Measurements from ENCODE around the gene DSCAM. TPM values are rescaled to one million over a fixed set of nuclear protein-coding genes. Genes with fewer than 3 reads are reported as not detected.

DSCAM gene
- total RNA-seq, 1 donor from 2014 or later = 4.4 TPM

- TF ChIP-seq CTCF (IDR thresholded peaks at IDR 0.05; ENCODE audit: partially characterized antibody, unreplicated experiment) = no peak
- H3K4me1 Mint-ChIP-seq (ENCODE audit: low read depth, unreplicated experiment) = peaks cover 10% of the 10 kb centered on the region
- peaks cover 8% of the 10 kb centered on the region for H3K36me3 Mint-ChIP-seq (ENCODE audit: unreplicated experiment)
- H3K9me3 Mint-ChIP-seq (ENCODE audit: unreplicated experiment) = peaks cover 7% of the 10 kb centered on the region
- no peaks in the 10 kb centered on the region for H3K27me3 Mint-ChIP-seq (ENCODE audit: unreplicated experiment)
- no peak overlapping the region for H3K4me3 Mint-ChIP-seq (ENCODE audit: unreplicated experiment)
- H3K27ac Mint-ChIP-seq (ENCODE audit: unreplicated experiment) = no peak overlapping the region
- DNase-seq = no peak
Measured at GRCh38 chr21:40014394-40014793, 832.6 kb downstream of the DSCAM start.

- Mint-ChIP-seq H3K9me3 (ENCODE audit: unreplicated experiment) (peaks cover 5% of the 10 kb centered on the region), H3K4me1 (ENCODE audit: low read depth, unreplicated experiment) (peaks cover 2% of the 10 kb centered on the region), H3K4me3 (ENCODE audit: unreplicated experiment) (no peak overlapping the region), H3K36me3 (ENCODE audit: unreplicated experiment) (peaks cover 8% of the 10 kb centered on the region), H3K27ac (ENCODE audit: unreplicated experiment) (no peak overlapping the region), H3K27me3 (ENCODE audit: unreplicated experiment) (peaks cover 2% of the 10 kb centered on the region)
- TF ChIP-seq CTCF (IDR thresholded peaks at IDR 0.05; ENCODE audit: partially characterized antibody, unreplicated experiment) = no peak
- DNase-seq = no peak
Measured at GRCh38 chr21:40013001-40013735, 833.8 kb downstream of the DSCAM start.

- no peak overlapping the region for H3K27ac Mint-ChIP-seq (ENCODE audit: unreplicated experiment)
- peaks cover 3% of the 10 kb centered on the region for H3K9me3 Mint-ChIP-seq (ENCODE audit: unreplicated experiment)
- peaks cover 2% of the 10 kb centered on the region for H3K27me3 Mint-ChIP-seq (ENCODE audit: unreplicated experiment)
- no peak overlapping the region for H3K4me3 Mint-ChIP-seq (ENCODE audit: unreplicated experiment)
- H3K4me1 Mint-ChIP-seq (ENCODE audit: low read depth, unreplicated experiment) = no peaks in the 10 kb centered on the region
- no peak for TF ChIP-seq CTCF (IDR thresholded peaks at IDR 0.05; ENCODE audit: partially characterized antibody, unreplicated experiment)
- H3K36me3 Mint-ChIP-seq (ENCODE audit: unreplicated experiment) = peaks cover 8% of the 10 kb centered on the region
- no peak for DNase-seq
Measured at GRCh38 chr21:40011371-40011770, 835.6 kb downstream of the DSCAM start.

- H3K27ac Mint-ChIP-seq (ENCODE audit: unreplicated experiment) = no peak overlapping the region
- H3K4me3 Mint-ChIP-seq (ENCODE audit: unreplicated experiment) = no peak overlapping the region
- H3K36me3 Mint-ChIP-seq (ENCODE audit: unreplicated experiment) = peaks cover 12% of the 10 kb centered on the region
- H3K4me1 Mint-ChIP-seq (ENCODE audit: low read depth, unreplicated experiment) = no peaks in the 10 kb centered on the region
- TF ChIP-seq CTCF (IDR thresholded peaks at IDR 0.05; ENCODE audit: partially characterized antibody, unreplicated experiment) = no peak
- H3K9me3 Mint-ChIP-seq (ENCODE audit: unreplicated experiment) = no peaks in the 10 kb centered on the region
- DNase-seq = no peak
- peaks cover 5% of the 10 kb centered on the region for H3K27me3 Mint-ChIP-seq (ENCODE audit: unreplicated experiment)
Measured at GRCh38 chr21:40002978-40003377, 844.0 kb downstream of the DSCAM start.

GRCh38 chr21:39984286-39984991, 862.5 kb downstream of the DSCAM start:
- H3K27me3 Mint-ChIP-seq (ENCODE audit: unreplicated experiment) = peaks cover 3% of the 10 kb centered on the region
- peaks cover 2% of the 10 kb centered on the region for H3K9me3 Mint-ChIP-seq (ENCODE audit: unreplicated experiment)

More at GRCh38 chr21:39984286-39984991, 862.5 kb downstream of the DSCAM start:
- Mint-ChIP-seq H3K4me1 (ENCODE audit: low read depth, unreplicated experiment) (no peaks in the 10 kb centered on the region), H3K27ac (ENCODE audit: unreplicated experiment) (no peak overlapping the region), H3K36me3 (ENCODE audit: unreplicated experiment) (no peaks in the 10 kb centered on the region), H3K4me3 (ENCODE audit: unreplicated experiment) (no peak overlapping the region)
- TF ChIP-seq CTCF (IDR thresholded peaks at IDR 0.05; ENCODE audit: partially characterized antibody, unreplicated experiment) = no peak
- no peak for DNase-seq
